ENCODE results near the gene GNG7. TPM values are rescaled to one million over a fixed set of nuclear protein-coding genes. Genes with fewer than 3 reads are reported as not detected.

Gene GNG7
- total RNA-seq, 1 donor, result not detected

DNA sequence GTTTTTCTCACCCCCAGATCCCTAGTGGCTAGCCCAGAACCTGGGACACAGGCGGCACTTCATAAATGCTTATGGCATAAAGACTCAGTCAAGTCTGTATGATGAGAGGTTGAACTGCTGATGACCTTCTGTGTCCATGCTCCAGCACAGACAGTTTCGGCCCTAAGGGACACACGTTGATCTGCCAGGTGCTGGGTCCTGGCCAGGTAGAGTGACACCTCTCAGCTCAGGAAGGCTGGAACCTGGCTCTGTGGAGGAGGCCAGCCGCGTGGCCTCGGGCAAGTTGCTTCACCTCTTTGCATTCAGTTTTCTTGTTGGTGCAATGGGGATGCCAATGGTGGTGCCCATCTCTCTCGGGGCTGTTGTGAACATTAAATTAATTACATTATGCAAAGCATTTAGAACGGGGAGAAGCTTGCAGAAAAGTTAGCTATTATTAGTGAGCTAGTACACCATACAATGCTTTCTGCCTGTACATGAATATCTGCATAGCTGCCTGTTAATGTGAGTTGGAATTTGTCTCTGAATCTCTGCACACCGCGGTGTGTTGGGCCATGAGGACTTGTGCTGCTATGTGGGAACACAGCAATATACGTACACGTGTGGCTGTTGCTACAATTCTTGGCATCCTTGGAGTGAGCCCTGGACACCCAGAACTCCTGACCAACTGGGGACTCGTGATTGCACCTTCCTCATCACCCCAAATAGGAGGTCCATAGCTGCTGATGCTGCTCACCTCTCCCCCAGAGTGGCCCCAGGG lies 218.1 kb downstream of the GNG7 start:
- TF ChIP-seq, protein P1, sequence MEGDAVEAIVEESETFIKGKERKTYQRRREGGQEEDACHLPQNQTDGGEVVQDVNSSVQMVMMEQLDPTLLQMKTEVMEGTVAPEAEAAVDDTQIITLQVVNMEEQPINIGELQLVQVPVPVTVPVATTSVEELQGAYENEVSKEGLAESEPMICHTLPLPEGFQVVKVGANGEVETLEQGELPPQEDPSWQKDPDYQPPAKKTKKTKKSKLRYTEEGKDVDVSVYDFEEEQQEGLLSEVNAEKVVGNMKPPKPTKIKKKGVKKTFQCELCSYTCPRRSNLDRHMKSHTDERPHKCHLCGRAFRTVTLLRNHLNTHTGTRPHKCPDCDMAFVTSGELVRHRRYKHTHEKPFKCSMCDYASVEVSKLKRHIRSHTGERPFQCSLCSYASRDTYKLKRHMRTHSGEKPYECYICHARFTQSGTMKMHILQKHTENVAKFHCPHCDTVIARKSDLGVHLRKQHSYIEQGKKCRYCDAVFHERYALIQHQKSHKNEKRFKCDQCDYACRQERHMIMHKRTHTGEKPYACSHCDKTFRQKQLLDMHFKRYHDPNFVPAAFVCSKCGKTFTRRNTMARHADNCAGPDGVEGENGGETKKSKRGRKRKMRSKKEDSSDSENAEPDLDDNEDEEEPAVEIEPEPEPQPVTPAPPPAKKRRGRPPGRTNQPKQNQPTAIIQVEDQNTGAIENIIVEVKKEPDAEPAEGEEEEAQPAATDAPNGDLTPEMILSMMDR (IDR thresholded peaks at IDR 0.05; ENCODE audit: insufficient read depth, low read depth, low read length), result no peak
- DNase-seq (ENCODE audit: low read depth), result no peak
- no peak overlapping the region for H3K4me3 ChIP-seq (ENCODE audit: low read depth, low read length)

- no peak for DNase-seq (ENCODE audit: low read depth)
- TF ChIP-seq, protein P1 (IDR thresholded peaks at IDR 0.05; ENCODE audit: insufficient read depth, low read depth, low read length), result no peak
- no peak overlapping the region for H3K4me3 ChIP-seq (ENCODE audit: low read depth, low read length)
These were observed 218.9 kb downstream of the GNG7 start for GRCh38 chr19:2483484-2484151.

DNA sequence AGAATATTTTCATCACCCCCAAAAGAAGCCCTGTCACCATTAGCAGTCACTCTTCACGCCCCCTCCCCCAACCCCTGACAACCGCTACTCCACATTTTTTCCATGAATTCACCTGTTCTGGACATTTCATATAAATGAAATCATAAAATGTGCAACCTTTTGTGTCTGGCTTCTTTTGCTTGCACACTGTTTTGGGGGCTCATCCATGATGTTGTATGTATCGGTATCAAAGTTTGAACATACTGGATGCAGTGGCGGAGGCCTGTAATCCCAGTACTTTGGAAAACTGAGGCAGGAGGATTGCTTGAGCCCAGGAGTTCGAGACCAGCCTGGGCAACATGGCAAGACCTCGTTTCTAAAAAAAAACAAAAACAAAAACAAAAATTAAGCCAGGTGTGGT lies 219.4 kb downstream of the GNG7 start:
- H3K4me3 ChIP-seq (ENCODE audit: low read depth, low read length), result no peak overlapping the region
- TF ChIP-seq, protein P1 (IDR thresholded peaks at IDR 0.05; ENCODE audit: insufficient read depth, low read depth, low read length), result no peak
- no peak for DNase-seq (ENCODE audit: low read depth)

- TF ChIP-seq, protein P1 (IDR thresholded peaks at IDR 0.05; ENCODE audit: insufficient read depth, low read depth, low read length), result no peak
- no peak overlapping the region for H3K4me3 ChIP-seq (ENCODE audit: low read depth, low read length)
- no peak for DNase-seq (ENCODE audit: low read depth)
These were observed 220.0 kb downstream of the GNG7 start for GRCh38 chr19:2482354-2483038.

GRCh38 chr19:2481466-2481865 lies 221.0 kb downstream of the GNG7 start:
- TF ChIP-seq, protein P1 (IDR thresholded peaks at IDR 0.05; ENCODE audit: insufficient read depth, low read depth, low read length), result no peak
- no peak for DNase-seq (ENCODE audit: low read depth)
- no peak overlapping the region for H3K4me3 ChIP-seq (ENCODE audit: low read depth, low read length)

DNA sequence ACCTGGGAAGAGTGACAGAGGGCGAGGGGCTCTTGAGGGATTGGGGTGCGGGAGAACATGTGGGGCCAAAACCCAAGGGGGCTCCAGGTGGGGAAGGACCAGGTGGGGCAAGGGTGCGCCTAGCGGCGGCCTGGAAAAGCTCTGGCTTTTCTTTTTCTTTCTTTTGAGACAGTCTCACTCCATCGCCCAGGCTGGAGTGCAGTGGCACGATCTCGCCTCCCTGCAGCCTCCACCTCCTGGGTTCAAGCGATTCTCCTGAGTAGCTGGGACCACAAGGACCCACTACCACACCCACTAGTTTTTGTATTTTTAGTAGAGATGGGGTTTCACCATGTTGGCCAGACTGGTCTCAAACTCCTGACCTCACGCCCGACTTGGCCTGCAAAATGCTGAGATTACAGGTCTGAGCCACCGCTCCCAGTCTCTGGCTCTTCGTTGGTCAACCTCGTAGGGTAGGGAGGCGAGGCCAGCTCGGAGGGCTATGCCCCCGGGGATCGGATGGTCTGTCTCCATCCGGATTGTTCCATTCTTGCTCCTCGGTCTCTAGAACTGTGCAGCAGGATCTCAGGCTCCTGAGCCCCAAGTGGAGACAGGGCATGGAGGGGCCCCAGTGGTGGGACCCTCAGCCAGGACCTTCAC lies 222.8 kb downstream of the GNG7 start:
- no peak overlapping the region for H3K4me3 ChIP-seq (ENCODE audit: low read depth, low read length)
- no peak for DNase-seq (ENCODE audit: low read depth)
- TF ChIP-seq, protein P1 (IDR thresholded peaks at IDR 0.05; ENCODE audit: insufficient read depth, low read depth, low read length), result no peak
